ENCODE data around the gene ABCC6.

GRCh38 chr16:16145286-16145685 is 78.0 kb downstream of the ABCC6 start:
- TF ChIP-seq CTCF (IDR thresholded peaks at IDR 0.05 in 4 of 5, conservative IDR thresholded peaks at IDR 0.05 in 1 of 5) = no peak
- TF ChIP-seq POLR2A (IDR thresholded peaks at IDR 0.05) = no peak
